ENCODE measurements around the gene FIGLA. TPM values are rescaled to one million over a fixed set of nuclear protein-coding genes. Genes with fewer than 3 reads are reported as not detected.

The FIGLA gene
- total RNA-seq, 1 donor from 2014 or later = not detected

DNA sequence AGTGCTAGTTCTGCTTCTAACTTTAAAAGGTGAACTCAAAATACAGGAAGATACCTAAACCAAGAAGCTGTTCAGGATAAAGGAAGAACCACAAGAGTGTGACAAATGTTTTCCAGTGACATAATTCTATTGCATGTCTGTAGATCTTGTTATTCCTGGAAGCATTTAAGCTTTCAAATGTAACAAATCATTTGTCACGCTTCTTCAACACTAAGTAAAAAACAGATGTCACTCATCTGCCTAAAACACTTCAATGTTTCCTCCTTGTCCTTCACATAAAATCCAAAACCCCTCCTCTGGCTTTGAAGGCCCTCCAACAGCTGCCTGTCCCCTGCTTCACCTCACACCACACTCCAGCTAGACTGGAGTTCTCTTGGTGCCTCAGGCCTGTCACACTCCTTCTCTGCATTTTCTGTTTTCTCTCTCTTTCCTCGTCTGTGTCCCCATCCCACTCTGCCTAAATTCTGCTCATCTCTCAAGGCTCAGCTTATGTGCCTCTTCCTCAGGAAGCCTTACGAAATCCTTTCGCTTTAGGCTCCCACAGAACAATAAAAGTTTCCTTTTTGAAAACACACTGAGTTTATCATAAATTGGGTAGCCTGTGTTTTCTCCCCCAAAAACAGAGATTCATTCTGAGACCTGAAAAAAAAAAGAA is 36.4 kb upstream of the FIGLA start:
- no peak for DNase-seq (ENCODE audit: low read depth)
- TF ChIP-seq, protein P1, sequence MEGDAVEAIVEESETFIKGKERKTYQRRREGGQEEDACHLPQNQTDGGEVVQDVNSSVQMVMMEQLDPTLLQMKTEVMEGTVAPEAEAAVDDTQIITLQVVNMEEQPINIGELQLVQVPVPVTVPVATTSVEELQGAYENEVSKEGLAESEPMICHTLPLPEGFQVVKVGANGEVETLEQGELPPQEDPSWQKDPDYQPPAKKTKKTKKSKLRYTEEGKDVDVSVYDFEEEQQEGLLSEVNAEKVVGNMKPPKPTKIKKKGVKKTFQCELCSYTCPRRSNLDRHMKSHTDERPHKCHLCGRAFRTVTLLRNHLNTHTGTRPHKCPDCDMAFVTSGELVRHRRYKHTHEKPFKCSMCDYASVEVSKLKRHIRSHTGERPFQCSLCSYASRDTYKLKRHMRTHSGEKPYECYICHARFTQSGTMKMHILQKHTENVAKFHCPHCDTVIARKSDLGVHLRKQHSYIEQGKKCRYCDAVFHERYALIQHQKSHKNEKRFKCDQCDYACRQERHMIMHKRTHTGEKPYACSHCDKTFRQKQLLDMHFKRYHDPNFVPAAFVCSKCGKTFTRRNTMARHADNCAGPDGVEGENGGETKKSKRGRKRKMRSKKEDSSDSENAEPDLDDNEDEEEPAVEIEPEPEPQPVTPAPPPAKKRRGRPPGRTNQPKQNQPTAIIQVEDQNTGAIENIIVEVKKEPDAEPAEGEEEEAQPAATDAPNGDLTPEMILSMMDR (conservative IDR thresholded peaks at IDR 0.05; ENCODE audit: low read depth, low read length) = no peak

GRCh38 chr2:70823249-70823648 is 32.8 kb upstream of the FIGLA start:
- no peak for DNase-seq (ENCODE audit: low read depth)
- TF ChIP-seq, protein P1 (conservative IDR thresholded peaks at IDR 0.05; ENCODE audit: low read depth, low read length) = no peak
- H3K4me3 ChIP-seq (ENCODE audit: low read depth, low read length) = no peak overlapping the region

More for the DNA sequence above, 36.4 kb upstream of the FIGLA start:
- no peak overlapping the region for H3K4me3 ChIP-seq (ENCODE audit: low read depth, low read length)

GRCh38 chr2:70822843-70823242 is 32.4 kb upstream of the FIGLA start:
- no peak overlapping the region for H3K4me3 ChIP-seq (ENCODE audit: low read depth, low read length)
- no peak for DNase-seq (ENCODE audit: low read depth)
- TF ChIP-seq, protein P1 (conservative IDR thresholded peaks at IDR 0.05; ENCODE audit: low read depth, low read length) = no peak

- TF ChIP-seq, protein P1 (conservative IDR thresholded peaks at IDR 0.05; ENCODE audit: low read depth, low read length) = no peak
- no peak within 1 kb of the TSS for H3K4me3 ChIP-seq (ENCODE audit: low read depth, low read length)
- DNase-seq (ENCODE audit: low read depth) = no peak
Observed at GRCh38 chr2:70820499-70820898, 30.1 kb upstream of the FIGLA start, which contains the start of gene CLEC4F. TSS of gene CLEC4F (minus strand) at chr2:70820599. CDS start at chr2:70820523, 76 bp downstream.

DNA sequence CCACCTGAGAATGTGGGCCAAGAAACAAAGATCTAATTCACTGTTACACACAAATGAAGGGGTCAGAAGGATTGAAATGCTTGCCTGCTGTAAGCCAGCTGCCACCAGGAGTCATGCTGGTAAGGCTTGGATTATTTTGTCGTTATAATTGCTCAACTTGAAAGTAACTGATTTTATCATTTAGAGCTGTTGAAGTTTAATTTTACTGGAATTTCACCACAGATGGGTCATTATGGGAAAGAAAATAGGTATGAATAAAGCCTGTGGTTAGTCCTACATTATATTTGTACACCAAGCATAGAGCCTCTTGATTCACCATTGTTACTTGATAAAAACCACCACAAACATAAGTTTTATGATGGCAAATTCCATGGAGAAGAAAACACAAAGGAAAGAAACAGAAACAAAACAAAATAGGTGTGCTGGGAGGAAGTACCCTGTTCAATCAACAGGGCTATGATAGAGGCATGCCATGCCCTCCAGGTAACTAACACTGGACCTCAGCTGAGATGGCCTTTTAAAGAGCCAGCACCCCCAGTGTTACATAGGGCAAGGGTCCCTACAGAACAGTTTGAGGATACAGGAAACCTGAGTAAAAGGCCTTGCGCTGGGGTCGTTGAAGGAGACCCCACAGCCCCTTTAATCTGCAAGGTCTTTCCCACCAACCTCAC is 27.0 kb upstream of the FIGLA start:
- DNase-seq (ENCODE audit: low read depth) = no peak
- no peak overlapping the region for H3K4me3 ChIP-seq (ENCODE audit: low read depth, low read length)
- TF ChIP-seq, protein P1 (conservative IDR thresholded peaks at IDR 0.05; ENCODE audit: low read depth, low read length) = no peak

DNA sequence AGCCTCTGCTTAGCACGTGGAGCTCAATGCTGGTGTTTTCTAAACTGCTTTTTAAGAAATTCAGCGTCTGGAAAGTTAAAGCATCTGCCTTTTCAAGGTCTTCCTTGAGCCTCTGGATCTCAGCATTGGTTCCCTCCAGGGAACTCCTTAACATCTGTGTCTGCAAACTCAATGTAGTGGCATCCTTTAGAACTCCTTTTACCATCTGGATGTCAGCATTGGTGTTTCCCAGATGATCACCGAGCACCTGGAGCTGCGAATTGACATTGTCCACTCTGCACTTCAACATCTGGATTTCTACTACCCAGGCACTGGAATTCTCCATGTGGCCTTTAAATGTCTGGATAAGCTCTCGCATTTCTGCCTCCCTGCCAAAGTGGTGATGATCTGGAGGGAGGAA is 26.3 kb upstream of the FIGLA start:
- H3K4me3 ChIP-seq (ENCODE audit: low read depth, low read length) = no peak overlapping the region
- TF ChIP-seq, protein P1 (conservative IDR thresholded peaks at IDR 0.05; ENCODE audit: low read depth, low read length) = no peak
- DNase-seq (ENCODE audit: low read depth) = no peak

Data from epithelial cell of proximal tubule (primary cell).